GM23338 (cell line): ENCODE measurements around the gene CWH43. TPM values are rescaled to one million over a fixed set of nuclear protein-coding genes. Genes with fewer than 3 reads are reported as not detected.
A peak's percentile ranks its signal among the peaks of the same experiment; 100 is the strongest.

ENCODE experiments used
- ATAC-seq: fragments of 200-7000 bp; cut with Tn5 transposase; 3 replicates; pipeline ENCODE4 v1.9.1; 2020
- DNase-seq: peaks from one replicate; pipeline ENCODE4 v3.0.0-alpha.2; 2015; ENCODE audit warnings: low spot score
- H2AFZ ChIP-seq: fragments of 200-600 bp; sonication (generic); 2 replicates; pipeline ENCODE4 v1.8.0; 2016; ENCODE audit warnings: antibody characterized with exemption, mild to moderate bottlenecking, moderate library complexity
- H3F3A ChIP-seq: fragments of 200-600 bp; sonication (generic); replicated peaks from 2 replicates; pipeline ENCODE4 v1.8.0; 2017; ENCODE audit warnings: antibody characterized with exemption, mixed run types, low read depth
- H3K27ac ChIP-seq: fragments of 200-600 bp; sonication (generic); 2 replicates; pipeline ENCODE4 v1.6.1; 2016; ENCODE audit warnings: low read depth
- H3K27me3 ChIP-seq: fragments of 200-600 bp; sonication (generic); 2 replicates; pipeline ENCODE4 v1.8.0; 2016; ENCODE audit warnings: mild to moderate bottlenecking, mixed run types, moderate library complexity; ENCODE audit not compliant: insufficient read depth
- H3K36me3 ChIP-seq: fragments of 200-600 bp; sonication (generic); 2 replicates; pipeline ENCODE4 v1.8.0; 2016; ENCODE audit warnings: mild to moderate bottlenecking; ENCODE audit not compliant: insufficient read depth
- H3K4me1 ChIP-seq: fragments of 200-600 bp; sonication (generic); 2 replicates; pipeline ENCODE4 v1.8.0; 2016; ENCODE audit warnings: mild to moderate bottlenecking, moderate library complexity; ENCODE audit not compliant: insufficient read depth
- H3K4me2 ChIP-seq: fragments of 200-600 bp; sonication (generic); 2 replicates; pipeline ENCODE4 v1.7.1; 2017; ENCODE audit warnings: mixed run types
- H3K4me3 ChIP-seq: fragments of 200-600 bp; sonication (generic); 2 replicates; pipeline ENCODE4 v1.6.1; 2016; ENCODE audit warnings: mixed run types
- H3K79me2 ChIP-seq: fragments of 200-600 bp; sonication (generic); replicated peaks from 2 replicates; pipeline ENCODE4 v1.8.0; 2017; ENCODE audit warnings: mild to moderate bottlenecking; ENCODE audit not compliant: insufficient read depth
- H3K9me2 ChIP-seq: fragments of 200-600 bp; sonication (generic); 2 replicates; pipeline ENCODE4 v1.8.0; 2017; ENCODE audit not compliant: insufficient read depth
- H4K20me1 ChIP-seq: fragments of 200-600 bp; sonication (generic); replicated peaks from 2 replicates; pipeline ENCODE4 v1.8.0; 2017; ENCODE audit warnings: mild to moderate bottlenecking; ENCODE audit not compliant: insufficient read depth
- H3K27ac Mint-ChIP-seq: 2 replicates; pipeline ENCODE4 v1.8.0; 2020; ENCODE audit warnings: inconsistent platforms, mild to moderate bottlenecking, moderate library complexity, mixed read lengths
- H3K27me3 Mint-ChIP-seq: 3 replicates; pipeline ENCODE4 v1.8.0; 2022; ENCODE audit warnings: low read depth, mild to moderate bottlenecking, moderate library complexity, mixed read lengths, inconsistent platforms; ENCODE audit not compliant: insufficient read depth, poor library complexity
- H3K36me3 Mint-ChIP-seq: 3 replicates; pipeline ENCODE4 v1.8.0; 2021; ENCODE audit warnings: low read depth, mild to moderate bottlenecking, inconsistent platforms, moderate library complexity, mixed read lengths
- H3K4me1 Mint-ChIP-seq: 3 replicates; pipeline ENCODE4 v1.8.0; 2020; ENCODE audit warnings: mild to moderate bottlenecking, inconsistent platforms, mixed read lengths
- H3K4me3 Mint-ChIP-seq: 3 replicates; pipeline ENCODE4 v1.8.0; 2021; ENCODE audit warnings: moderate library complexity, mild to moderate bottlenecking, inconsistent platforms, mixed read lengths
- H3K9me3 Mint-ChIP-seq: 3 replicates; pipeline ENCODE4 v1.8.0; 2020; ENCODE audit warnings: moderate library complexity, mild to moderate bottlenecking, inconsistent platforms, mixed read lengths
- CTCF ChIP-seq, 2 experiments: fragments of 200-600 bp in 1 of 2; sonication (generic) in 1 of 2; conservative IDR thresholded peaks; 2 replicates each; pipeline versions ENCODE4 v1.5.1 to v1.6.1; 2016 to 2017; ENCODE audit warnings: antibody characterized with exemption in 2 of 2, low read depth in 2 of 2, mild to moderate bottlenecking in 2 of 2, moderate library complexity in 1 of 2
- ETS1 ChIP-seq: IDR thresholded peaks from 2 replicates; pipeline ENCODE4 v1.6.1; 2016; ENCODE audit warnings: antibody characterized with exemption
- EZH2 ChIP-seq: fragments of 200-600 bp; sonication (generic); IDR thresholded peaks from one replicate; pipeline ENCODE4 v1.8.0; 2017; ENCODE audit warnings: antibody characterized with exemption, mild to moderate bottlenecking, low read depth; ENCODE audit not compliant: unreplicated experiment
- JUNB ChIP-seq: IDR thresholded peaks from one replicate; pipeline ENCODE4 v1.6.1; 2016; ENCODE audit warnings: antibody characterized with exemption; ENCODE audit not compliant: unreplicated experiment
- NANOG ChIP-seq: IDR thresholded peaks from 2 replicates; pipeline ENCODE4 v1.6.1; 2016; ENCODE audit warnings: antibody characterized with exemption, borderline replicate concordance
- POLR2AphosphoS5 ChIP-seq: IDR thresholded peaks from 2 replicates; pipeline ENCODE4 v1.6.1; 2016; ENCODE audit warnings: antibody characterized with exemption, low read depth
- REST ChIP-seq: IDR thresholded peaks from one replicate; pipeline ENCODE4 v1.6.1; 2018; ENCODE audit warnings: antibody characterized with exemption; ENCODE audit not compliant: unreplicated experiment
- ZNF114 ChIP-seq: fragments of 250-450 bp; sonication (Bioruptor Pico); IDR thresholded peaks from 2 replicates; pipeline ENCODE4 v1.5.0; 2020; ENCODE audit warnings: mild to moderate bottlenecking, moderate library complexity
- ZNF331 ChIP-seq: fragments of 250-450 bp; sonication (Bioruptor Pico); IDR thresholded peaks from 2 replicates; pipeline ENCODE4 v1.5.0; 2020; ENCODE audit warnings: low read depth, mild to moderate bottlenecking, moderate library complexity
- polyA plus RNA-seq: library from polyadenylated mRNA; unstranded; fragments of >200 nt; fragmentation: Nextera tagmentation; extraction: Ambion mirVana; gene quantifications from 2 replicates; pipeline ENCODE4 v1.2.1, GENCODE V29; 2016
- total RNA-seq: library from RNA; depleted of rRNA; stranded (reverse); fragments of >200 nt; shearing (Covaris generic); gene quantifications from 2 replicates; pipeline ENCODE4 v1.2.3, GENCODE V29; 2014

Gene CWH43
- total and polyA plus RNA-seq, 2 experiments from 2014 or later: not detected

GRCh38 chr4:49032440-49033161 lies 46.5 kb downstream of the CWH43 start:
- TF ChIP-seq ZNF114 (CRISPR knock-in tag): no peak
- TF ChIP-seq JUNB: no peak
- no peak for TF ChIP-seq POLR2AphosphoS5
- no peak for TF ChIP-seq ETS1
- TF ChIP-seq CTCF (conservative IDR thresholded peaks at IDR 0.05; ENCODE audit: low read depth in 2 of 2): peak; percentile 65 to 66
- no peak for TF ChIP-seq NANOG
- no peak for TF ChIP-seq EZH2
- Histone ChIP-seq H3K4me3 (no peak overlapping the region), H3K27ac (no peak overlapping the region), H3F3A (no peaks in the 10 kb centered on the region), H3K4me1 (no peaks in the 10 kb centered on the region), H2AFZ (no peak overlapping the region), H3K36me3 (no peaks in the 10 kb centered on the region), H4K20me1 (no peaks in the 10 kb centered on the region), H3K4me2 (no peak overlapping the region), H3K27me3 (no peaks in the 10 kb centered on the region), H3K9me2 (no peaks in the 10 kb centered on the region), H3K79me2 (no peaks in the 10 kb centered on the region)
- DNase-seq (peak; percentile 37), ATAC-seq (no peak)
- H3K4me3 Mint-ChIP-seq: no peak overlapping the region
- peaks cover 9% of the 10 kb centered on the region for H3K27me3 Mint-ChIP-seq
- peaks cover 26% of the 10 kb centered on the region for H3K36me3 Mint-ChIP-seq
- peaks cover 97% of the 10 kb centered on the region for H3K9me3 Mint-ChIP-seq
- no peak overlapping the region for H3K27ac Mint-ChIP-seq
- H3K4me1 Mint-ChIP-seq: no peaks in the 10 kb centered on the region

GRCh38 chr4:49036528-49036927 lies 50.5 kb downstream of the CWH43 start:
- Mint-ChIP-seq H3K36me3 (peaks cover 8% of the 10 kb centered on the region; the same call in 2 of the 3 replicates), H3K9me3 (peaks cover 82% of the 10 kb centered on the region), H3K27me3 (peaks cover 3% of the 10 kb centered on the region), H3K27ac (no peak overlapping the region), H3K4me3 (no peak overlapping the region), H3K4me1 (no peaks in the 10 kb centered on the region)
- no peak for DNase-seq
- Histone ChIP-seq H3F3A (no peaks in the 10 kb centered on the region), H3K36me3 (no peaks in the 10 kb centered on the region), H3K4me3 (no peak overlapping the region), H3K79me2 (no peaks in the 10 kb centered on the region), H3K27ac (no peak overlapping the region), H3K4me2 (no peak overlapping the region), H3K4me1 (no peaks in the 10 kb centered on the region), H2AFZ (no peak overlapping the region), H3K27me3 (no peaks in the 10 kb centered on the region), H4K20me1 (no peaks in the 10 kb centered on the region), H3K9me2 (no peaks in the 10 kb centered on the region)
- no peak for ATAC-seq
- TF ChIP-seq JUNB: no peak
- no peak for TF ChIP-seq ETS1
- no peak for TF ChIP-seq REST
- no peak for TF ChIP-seq CTCF (conservative IDR thresholded peaks at IDR 0.05; ENCODE audit: low read depth in 2 of 2)
- TF ChIP-seq ZNF331 (CRISPR knock-in tag): no peak
- TF ChIP-seq EZH2: no peak
